Muscle layer of colon (tissue), 2 donors: ENCODE data around the gene SIK3.
"Not testable (repeated sequence)": the region's sequence is repeated elsewhere in the genome, so short reads cannot be mapped to it uniquely, and the experiment has no call there.

ENCODE experiments used
- H3K27ac ChIP-seq: one replicate; pipeline ENCODE4 v1.7.0; 2013; ENCODE audit warnings: low read depth, mild to moderate bottlenecking, low read length, moderate library complexity
- H3K27me3 ChIP-seq, 2 donors: one replicate each; pipeline ENCODE4 v1.7.0; 2013; ENCODE audit warnings: low read length in 2 of 2, mild to moderate bottlenecking in 2 of 2; ENCODE audit not compliant: insufficient read depth in 2 of 2, control insufficient read depth in 1 of 2
- H3K36me3 ChIP-seq: one replicate; pipeline ENCODE4 v1.7.0; 2013; ENCODE audit warnings: mild to moderate bottlenecking, low read length; ENCODE audit not compliant: insufficient read depth
- H3K4me1 ChIP-seq: one replicate; pipeline ENCODE4 v1.7.0; 2013; ENCODE audit warnings: mild to moderate bottlenecking, low read length; ENCODE audit not compliant: insufficient read depth
- H3K4me3 ChIP-seq, 2 donors: one replicate each; pipeline ENCODE4 v1.7.0; 2013; ENCODE audit warnings: low read length in 2 of 2, low read depth in 1 of 2, mild to moderate bottlenecking in 1 of 2, moderate library complexity in 1 of 2
- H3K9ac ChIP-seq: one replicate; pipeline ENCODE4 v1.7.0; 2013; ENCODE audit warnings: low read length
- H3K9me3 ChIP-seq: one replicate; pipeline ENCODE4 v1.7.0; 2013; ENCODE audit warnings: mild to moderate bottlenecking, low read length
- donor health status: abdominal sarcoma.
- donor health status: Adenocarcinoma of cecum.

The SIK3 gene

DNA sequence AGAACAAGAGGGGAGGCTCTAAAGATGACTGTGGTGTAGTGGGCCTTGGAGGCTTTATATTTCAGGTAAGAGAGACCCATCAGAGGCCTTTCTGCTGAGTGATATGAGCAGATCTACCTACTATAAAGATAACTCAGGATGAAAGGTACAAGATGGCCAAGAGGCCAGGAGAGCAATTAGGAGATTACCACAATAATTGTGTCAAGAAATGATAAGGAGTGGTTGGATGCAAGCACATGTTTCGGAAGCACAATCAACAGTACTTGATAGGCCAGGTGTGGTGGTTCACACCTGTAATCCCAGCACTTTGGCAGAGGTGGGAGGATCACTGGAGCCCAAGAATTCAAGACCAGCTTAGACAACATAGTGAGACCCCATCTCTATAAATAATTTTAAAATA, 43.8 kb downstream of the SIK3 start:
- H3K9me3 ChIP-seq, result no peaks in the 10 kb centered on the region
- no peak overlapping the region for H3K9ac ChIP-seq
- H3K27me3 ChIP-seq, result no peaks in the 10 kb centered on the region

DNA sequence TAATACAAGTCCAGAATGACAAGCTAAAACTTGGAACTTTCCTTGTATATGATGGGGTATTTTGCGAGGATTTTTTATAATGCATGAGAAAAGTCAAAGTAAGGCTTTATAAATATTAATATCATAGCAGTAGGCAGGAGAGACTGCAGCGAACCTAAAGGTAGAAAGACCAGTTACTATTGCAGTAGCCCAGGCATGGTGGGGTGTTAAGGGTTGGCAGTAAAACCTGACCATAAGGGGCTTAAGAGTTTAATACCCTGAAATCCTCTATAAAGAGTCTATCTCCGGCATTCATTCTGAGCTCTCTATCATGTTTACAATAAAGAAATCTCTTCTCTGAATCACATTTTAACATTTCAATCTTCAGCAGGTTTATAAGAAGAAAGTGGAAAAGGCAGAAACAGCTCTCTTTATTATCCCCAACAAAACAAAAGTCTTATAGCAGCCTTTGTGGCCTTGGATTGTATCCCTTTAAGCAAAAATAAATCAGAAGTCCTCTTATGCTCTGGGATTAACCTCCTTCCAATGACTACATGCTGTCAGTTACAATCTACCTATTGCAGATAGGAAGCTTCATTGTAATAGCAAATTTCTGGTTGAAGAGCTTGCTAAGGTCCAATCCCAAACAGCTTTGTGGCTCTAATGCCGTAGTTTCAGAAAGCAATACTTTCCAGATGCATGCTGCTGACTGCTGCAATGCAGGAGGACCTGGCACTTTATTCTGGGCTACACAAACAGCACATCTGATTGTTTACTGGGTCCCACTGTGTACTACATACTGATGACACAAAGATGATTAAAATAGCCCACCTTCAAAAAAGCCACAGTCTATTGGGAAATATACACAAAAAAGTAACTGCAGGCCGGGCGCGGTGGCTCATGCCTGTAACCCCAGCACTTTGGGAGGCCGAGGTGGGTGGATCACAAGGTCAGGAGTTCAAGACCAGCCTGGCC, 45.8 kb downstream of the SIK3 start:
- no peak overlapping the region for H3K27ac ChIP-seq
- H3K36me3 ChIP-seq, result no peaks in the 10 kb centered on the region
- no peak overlapping the region for H3K9ac ChIP-seq
- no peak overlapping the region for H3K4me3 ChIP-seq
- no peaks in the 10 kb centered on the region for H3K27me3 ChIP-seq
- peaks cover 17% of the 10 kb centered on the region for H3K4me1 ChIP-seq
- H3K9me3 ChIP-seq, result no peaks in the 10 kb centered on the region

More for the DNA sequence above, 43.8 kb downstream of the SIK3 start:
- H3K4me1 ChIP-seq, result peaks cover 19% of the 10 kb centered on the region
- no peaks in the 10 kb centered on the region for H3K36me3 ChIP-seq
- no peak overlapping the region for H3K4me3 ChIP-seq
- H3K27ac ChIP-seq, result no peak overlapping the region

DNA sequence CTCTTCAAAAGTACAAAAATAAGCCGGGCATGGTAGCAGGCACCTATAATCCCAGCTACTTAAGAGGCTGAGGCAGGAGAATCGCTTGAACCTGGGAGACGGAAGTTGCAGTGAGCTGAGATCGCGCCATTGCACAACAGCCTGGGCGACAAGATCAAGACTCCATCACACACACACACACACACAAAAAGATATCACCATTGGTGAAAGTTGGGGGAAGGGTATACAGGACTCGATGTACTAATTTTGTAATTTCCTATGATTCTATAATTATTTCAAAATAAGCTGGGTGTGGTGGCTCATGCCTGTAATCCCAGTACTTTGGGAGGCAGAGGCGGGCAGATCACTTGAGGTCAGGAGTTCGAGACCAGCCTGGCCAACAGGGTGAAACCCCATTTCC, 48.1 kb downstream of the SIK3 start:
- H3K9ac ChIP-seq, H3K4me3 ChIP-seq: not testable (repeated sequence)
- H3K4me1 ChIP-seq, result peaks cover 17% of the 10 kb centered on the region

DNA sequence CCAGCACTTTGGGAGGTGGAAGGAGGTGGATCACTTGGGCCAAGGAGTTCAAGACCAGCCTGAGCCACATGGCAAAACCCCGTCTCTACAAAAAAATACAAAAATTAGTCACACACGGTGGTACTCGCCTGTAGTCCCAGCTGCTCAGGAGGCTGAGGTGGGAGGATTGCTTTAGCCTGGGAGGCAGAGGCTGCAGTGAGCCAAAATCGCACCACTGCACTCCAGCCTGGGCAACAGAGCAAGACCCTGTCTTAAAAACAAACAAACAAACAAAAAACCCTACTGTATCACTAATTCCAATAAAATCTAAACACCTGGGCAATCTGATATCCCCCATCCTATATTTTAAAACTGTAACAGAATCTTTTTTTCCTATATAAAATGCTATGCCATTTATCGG, 51.6 kb downstream of the SIK3 start:
- not testable (repeated sequence) for H3K27me3 ChIP-seq, H3K9me3 ChIP-seq, H3K9ac ChIP-seq, H3K36me3 ChIP-seq, H3K4me3 ChIP-seq, H3K27ac ChIP-seq
- peaks cover 20% of the 10 kb centered on the region for H3K4me1 ChIP-seq

More for the DNA sequence above, 48.1 kb downstream of the SIK3 start:
- not testable (repeated sequence) for H3K27ac ChIP-seq, H3K27me3 ChIP-seq, H3K36me3 ChIP-seq, H3K9me3 ChIP-seq

DNA sequence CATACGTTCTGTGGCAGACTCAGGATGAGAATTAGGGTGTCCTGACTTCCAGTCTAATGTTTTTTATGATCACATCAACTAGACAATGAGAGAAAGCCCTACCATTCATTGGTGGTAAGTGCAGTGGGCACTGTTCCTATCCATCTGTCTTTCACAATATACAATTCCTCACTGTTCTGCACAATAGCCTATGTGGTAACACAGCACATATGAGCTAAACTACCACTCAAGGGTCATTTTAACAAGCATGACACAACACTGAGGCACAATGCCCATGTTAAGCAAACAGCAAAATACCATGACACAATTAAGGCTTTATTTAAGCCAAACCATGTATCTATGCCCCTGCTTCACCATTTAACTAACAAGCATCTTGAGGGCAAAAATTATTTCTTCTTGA, 52.3 kb downstream of the SIK3 start:
- H3K36me3 ChIP-seq, result no peaks in the 10 kb centered on the region
- no peaks in the 10 kb centered on the region for H3K27me3 ChIP-seq
- no peak overlapping the region for H3K9ac ChIP-seq
- peaks cover 20% of the 10 kb centered on the region for H3K4me1 ChIP-seq
- no peaks in the 10 kb centered on the region for H3K9me3 ChIP-seq
- H3K4me3 ChIP-seq, result no peak overlapping the region
- H3K27ac ChIP-seq, result no peak overlapping the region

DNA sequence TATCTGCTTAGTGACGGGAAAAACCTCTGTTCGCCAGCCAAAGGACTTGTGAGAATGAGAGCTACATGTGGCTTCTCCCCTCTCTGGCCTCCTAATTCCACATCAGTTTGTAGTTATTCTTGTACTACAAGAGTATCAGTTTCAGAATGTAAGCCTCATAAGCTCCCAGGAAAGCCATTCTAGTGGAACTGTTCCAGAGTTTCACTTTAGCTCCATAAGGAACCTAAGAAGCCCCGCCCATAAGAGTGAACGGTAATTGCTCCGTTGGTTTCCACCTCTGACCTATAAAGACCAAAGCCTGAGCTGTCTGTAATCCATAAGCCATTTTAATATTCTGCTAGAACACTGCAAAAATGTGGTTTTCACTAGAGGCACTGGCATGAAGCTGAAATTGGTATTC, 53.0 kb downstream of the SIK3 start:
- no peaks in the 10 kb centered on the region for H3K36me3 ChIP-seq
- no peaks in the 10 kb centered on the region for H3K9me3 ChIP-seq
- no peaks in the 10 kb centered on the region for H3K27me3 ChIP-seq
- no peak overlapping the region for H3K27ac ChIP-seq
- peaks cover 23% of the 10 kb centered on the region for H3K4me1 ChIP-seq
- no peak overlapping the region for H3K4me3 ChIP-seq
- no peak overlapping the region for H3K9ac ChIP-seq

DNA sequence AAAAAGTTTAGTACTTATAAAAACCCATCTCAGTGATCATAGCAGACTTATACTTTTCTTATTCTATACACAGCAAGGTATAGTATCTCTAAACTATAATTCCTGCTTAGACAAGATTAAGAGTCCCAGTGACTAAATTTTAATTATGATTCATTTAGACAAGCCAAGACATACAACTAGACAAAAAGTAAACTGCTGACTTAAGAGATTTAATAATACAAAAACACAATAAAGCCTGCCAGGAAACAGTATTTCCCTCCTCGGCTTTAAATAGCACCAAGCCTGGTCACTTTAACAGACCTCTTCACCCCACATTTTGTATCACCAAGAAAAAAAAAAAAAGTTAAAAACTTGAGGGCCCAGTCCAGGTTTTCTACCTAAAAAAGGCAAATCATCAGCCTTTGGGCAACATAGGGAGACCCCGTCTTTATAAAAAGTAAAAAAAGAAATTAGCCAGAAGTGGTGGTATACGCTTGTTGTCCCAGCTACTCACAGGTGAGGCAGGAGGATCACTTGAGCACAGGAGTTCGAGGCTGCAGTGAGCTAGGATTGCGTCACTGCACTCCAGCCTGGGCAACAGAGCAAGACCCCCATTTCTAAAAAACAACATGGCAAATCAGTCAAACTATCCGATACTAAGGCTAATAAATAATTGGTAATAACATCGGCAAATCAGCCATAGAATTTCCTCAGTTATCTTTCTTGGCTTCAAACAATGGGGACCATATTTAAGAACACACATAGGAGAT, 53.8 kb downstream of the SIK3 start:
- Histone ChIP-seq H3K4me3 (no peak overlapping the region), H3K4me1 (peaks cover 29% of the 10 kb centered on the region), H3K27ac (no peak overlapping the region), H3K9me3 (no peaks in the 10 kb centered on the region), H3K9ac (no peak overlapping the region), H3K36me3 (no peaks in the 10 kb centered on the region), H3K27me3 (no peaks in the 10 kb centered on the region)

DNA sequence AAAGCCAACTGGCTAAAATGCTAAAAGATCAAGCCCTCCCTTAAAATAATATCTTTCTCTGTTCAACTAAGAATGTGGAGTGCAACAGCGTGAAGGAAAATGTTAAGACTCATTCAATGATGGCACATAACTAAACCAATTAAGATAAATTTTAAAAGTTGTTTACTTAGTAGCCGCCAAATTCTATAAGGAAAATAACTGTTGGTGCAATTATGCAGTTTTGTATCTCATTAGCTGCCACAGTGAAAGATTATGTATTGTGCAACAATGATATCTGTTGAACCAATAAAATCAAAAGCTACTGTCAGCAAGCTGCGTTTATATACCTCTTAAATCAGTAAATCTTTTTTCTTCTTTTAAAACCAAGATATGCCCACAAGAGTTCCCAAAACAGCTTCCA, 55.5 kb downstream of the SIK3 start:
- Histone ChIP-seq H3K9ac (no peak overlapping the region), H3K9me3 (no peaks in the 10 kb centered on the region), H3K27ac (no peak overlapping the region), H3K4me1 (peaks cover 34% of the 10 kb centered on the region), H3K4me3 (no peak overlapping the region), H3K36me3 (no peaks in the 10 kb centered on the region), H3K27me3 (no peaks in the 10 kb centered on the region)

DNA sequence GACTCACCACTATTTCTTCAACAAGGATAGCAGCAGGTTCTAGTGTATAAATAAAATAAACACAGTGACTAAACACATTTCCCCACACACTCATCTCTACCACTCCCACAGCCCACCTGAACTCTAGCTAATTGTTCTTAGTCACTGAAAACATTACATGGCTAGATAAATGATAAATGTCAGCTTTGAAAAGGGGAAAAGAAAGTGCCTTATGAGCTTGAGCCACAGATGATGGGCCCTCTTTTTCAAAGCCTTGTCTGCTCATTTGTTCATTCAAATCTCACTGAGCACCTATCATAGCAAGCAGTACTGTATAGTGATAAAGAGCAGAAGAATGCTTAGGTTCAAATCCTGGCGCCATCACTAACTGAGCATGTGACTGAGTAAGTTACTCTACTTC, 58.3 kb downstream of the SIK3 start:
- Histone ChIP-seq H3K4me1 (peaks cover 34% of the 10 kb centered on the region), H3K27me3 (no peaks in the 10 kb centered on the region), H3K9ac (no peak overlapping the region), H3K4me3 (no peak overlapping the region), H3K27ac (no peak overlapping the region), H3K9me3 (no peaks in the 10 kb centered on the region), H3K36me3 (no peaks in the 10 kb centered on the region)

DNA sequence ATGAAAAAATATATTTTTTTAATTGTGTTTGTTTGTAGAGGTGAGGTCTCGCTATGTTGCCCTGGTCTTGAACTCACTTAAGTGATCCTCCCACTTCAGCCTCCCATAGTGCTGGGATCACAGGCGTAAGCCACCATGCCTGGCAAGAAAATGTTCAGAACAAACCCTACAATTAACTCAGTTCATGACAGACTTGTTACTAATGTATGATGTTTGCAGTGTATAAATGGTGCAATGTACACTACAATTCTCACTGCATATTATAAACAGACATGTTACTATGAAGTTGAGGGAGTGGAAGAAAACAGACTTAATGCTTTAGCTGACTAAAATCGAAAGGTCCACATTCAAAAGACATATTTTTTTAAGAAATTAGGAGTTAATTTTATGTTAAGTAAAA, 59.0 kb downstream of the SIK3 start:
- Histone ChIP-seq H3K4me3 (no peak overlapping the region), H3K9me3 (no peaks in the 10 kb centered on the region), H3K36me3 (no peaks in the 10 kb centered on the region), H3K4me1 (peaks cover 28% of the 10 kb centered on the region), H3K27ac (no peak overlapping the region), H3K9ac (no peak overlapping the region), H3K27me3 (no peaks in the 10 kb centered on the region)

DNA sequence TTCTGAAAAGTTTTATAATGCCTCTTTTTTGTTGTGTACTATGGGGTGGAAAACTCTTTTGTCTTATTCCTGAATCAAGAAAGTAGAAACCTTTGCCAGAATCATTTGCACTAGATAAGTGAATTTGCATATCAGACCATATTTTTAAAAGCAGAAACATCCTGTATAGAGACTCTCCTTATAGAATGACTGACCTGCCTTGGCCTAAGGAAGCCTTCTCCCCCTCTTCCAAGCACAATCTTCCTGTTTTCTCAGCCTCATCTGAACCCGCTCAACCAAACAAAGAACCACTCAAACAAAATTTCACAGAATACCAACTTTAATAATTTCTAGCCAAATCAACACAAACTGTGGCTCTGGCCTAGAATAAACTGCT, 60.3 kb downstream of the SIK3 start:
- Histone ChIP-seq H3K9me3 (no peaks in the 10 kb centered on the region), H3K27ac (no peak overlapping the region), H3K36me3 (no peaks in the 10 kb centered on the region), H3K4me1 (peaks cover 22% of the 10 kb centered on the region), H3K4me3 (no peak overlapping the region), H3K9ac (no peak overlapping the region), H3K27me3 (no peaks in the 10 kb centered on the region)
